Endothelial cell of umbilical vein (primary cell): Measurements from ENCODE around the gene TTYH3.

Experiments used
- EZH2 ChIP-seq: IDR thresholded peaks from 2 replicates; pipeline ENCODE4 v1.6.1; 2012; ENCODE audit warnings: borderline replicate concordance, low read depth, mild to moderate bottlenecking, moderate library complexity, low read length, inconsistent platforms; ENCODE audit not compliant: severe bottlenecking
- FOS ChIP-seq: IDR thresholded peaks from 2 replicates; pipeline ENCODE4 v1.6.1; 2011; ENCODE audit warnings: mild to moderate bottlenecking, low read length, moderate library complexity, borderline replicate concordance; ENCODE audit not compliant: insufficient read depth
- GATA2 ChIP-seq: IDR thresholded peaks from 2 replicates; pipeline ENCODE4 v1.7.0; 2011; ENCODE audit warnings: low read depth, mild to moderate bottlenecking, moderate library complexity, mixed read lengths, low read length; ENCODE audit not compliant: insufficient read length, insufficient read depth
- JUN ChIP-seq: IDR thresholded peaks from 2 replicates; pipeline ENCODE4 v1.6.1; 2011; ENCODE audit warnings: borderline replicate concordance, low read depth; ENCODE audit not compliant: insufficient read length, insufficient read depth
- MYC ChIP-seq: IDR thresholded peaks from one replicate; pipeline ENCODE4 v1.6.1; 2011; ENCODE audit warnings: mild to moderate bottlenecking, low read depth, low read length
- POLR2A ChIP-seq: IDR thresholded peaks from 2 replicates; pipeline ENCODE4 v1.6.1; 2012; ENCODE audit warnings: low read depth, mild to moderate bottlenecking, control low read depth, low read length
- POLR2AphosphoS5 ChIP-seq: IDR thresholded peaks from 2 replicates; pipeline ENCODE4 v1.6.1; 2012; ENCODE audit warnings: low read depth, mild to moderate bottlenecking, control low read depth, low read length, moderate library complexity; ENCODE audit not compliant: insufficient read depth
- TF ChIP-seq, protein P1 (sequence below), 2 donors: IDR thresholded peaks; 1 replicate in 1 of 2; 2 replicates in 1 of 2; pipeline ENCODE4 v1.5.1; 2011; ENCODE audit warnings: low read length in 2 of 2, mild to moderate bottlenecking in 2 of 2, moderate library complexity in 2 of 2, control low read depth in 1 of 2, inconsistent platforms in 1 of 2, low read depth in 1 of 2; ENCODE audit not compliant: insufficient read depth in 1 of 2; ENCODE audit errors: extremely low read depth in 1 of 2
- TF ChIP-seq, protein P2 (sequence below): IDR thresholded peaks from 2 replicates; pipeline ENCODE4 v1.6.1; 2011; ENCODE audit not compliant: insufficient read depth, insufficient read length

DNA sequence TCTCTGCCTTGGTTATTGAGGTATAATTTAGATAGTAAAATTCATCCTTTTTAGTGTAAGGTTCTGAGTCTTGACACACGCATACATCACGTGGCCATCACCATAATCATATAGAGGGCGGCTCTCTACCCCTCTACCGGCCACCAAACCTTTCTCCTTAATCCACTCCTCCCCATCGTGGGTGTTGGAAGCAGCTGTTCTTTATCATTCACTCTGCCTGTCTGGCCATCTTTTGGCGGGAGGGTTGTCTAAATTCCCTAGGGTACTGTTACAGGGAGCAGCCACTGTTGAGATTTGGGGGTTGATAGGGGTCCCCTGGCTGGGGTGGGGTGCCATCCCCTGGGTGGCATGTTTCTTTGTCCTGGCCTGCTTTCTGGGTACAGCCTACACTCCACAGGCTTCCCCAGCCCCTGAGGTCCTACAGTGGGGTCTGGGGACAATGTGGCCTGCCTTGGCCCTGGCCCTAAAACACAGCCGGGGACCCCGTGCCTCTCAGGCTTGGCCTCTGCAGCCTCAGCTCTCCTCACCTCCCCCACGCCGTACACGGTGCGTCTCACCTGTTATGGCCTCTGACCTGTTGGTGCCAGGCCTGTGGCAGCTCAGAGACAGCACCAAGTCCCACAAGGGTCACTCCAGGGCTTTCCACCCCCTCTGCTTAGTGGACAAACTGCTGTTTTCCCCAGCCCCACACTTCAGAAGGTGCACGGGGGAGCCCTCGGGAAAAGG, 73.7 kb downstream of the TTYH3 start:
- TF ChIP-seq, protein P1, sequence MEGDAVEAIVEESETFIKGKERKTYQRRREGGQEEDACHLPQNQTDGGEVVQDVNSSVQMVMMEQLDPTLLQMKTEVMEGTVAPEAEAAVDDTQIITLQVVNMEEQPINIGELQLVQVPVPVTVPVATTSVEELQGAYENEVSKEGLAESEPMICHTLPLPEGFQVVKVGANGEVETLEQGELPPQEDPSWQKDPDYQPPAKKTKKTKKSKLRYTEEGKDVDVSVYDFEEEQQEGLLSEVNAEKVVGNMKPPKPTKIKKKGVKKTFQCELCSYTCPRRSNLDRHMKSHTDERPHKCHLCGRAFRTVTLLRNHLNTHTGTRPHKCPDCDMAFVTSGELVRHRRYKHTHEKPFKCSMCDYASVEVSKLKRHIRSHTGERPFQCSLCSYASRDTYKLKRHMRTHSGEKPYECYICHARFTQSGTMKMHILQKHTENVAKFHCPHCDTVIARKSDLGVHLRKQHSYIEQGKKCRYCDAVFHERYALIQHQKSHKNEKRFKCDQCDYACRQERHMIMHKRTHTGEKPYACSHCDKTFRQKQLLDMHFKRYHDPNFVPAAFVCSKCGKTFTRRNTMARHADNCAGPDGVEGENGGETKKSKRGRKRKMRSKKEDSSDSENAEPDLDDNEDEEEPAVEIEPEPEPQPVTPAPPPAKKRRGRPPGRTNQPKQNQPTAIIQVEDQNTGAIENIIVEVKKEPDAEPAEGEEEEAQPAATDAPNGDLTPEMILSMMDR (IDR thresholded peaks at IDR 0.05; ENCODE audit: extremely low read depth in 1 of 2, insufficient read depth in 1 of 2, low read depth in 1 of 2, low read length in 2 of 2): no peak
- TF ChIP-seq, protein P2, sequence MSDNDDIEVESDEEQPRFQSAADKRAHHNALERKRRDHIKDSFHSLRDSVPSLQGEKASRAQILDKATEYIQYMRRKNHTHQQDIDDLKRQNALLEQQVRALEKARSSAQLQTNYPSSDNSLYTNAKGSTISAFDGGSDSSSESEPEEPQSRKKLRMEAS: no peak
- TF ChIP-seq POLR2AphosphoS5 (no peak), POLR2A (no peak), EZH2 (no peak), JUN (no peak), FOS (no peak), MYC (no peak), GATA2 (no peak)
